HG02884 (cell line): ENCODE data around the gene AQP6.

Experiments
- ATAC-seq: cut with Tn5 transposase; IDR thresholded peaks from one replicate; pipeline ENCODE4 v1.9.1; 2021; ENCODE audit warnings: mild to moderate bottlenecking, moderate library complexity; ENCODE audit not compliant: unreplicated experiment

The AQP6 gene

GRCh38 chr12:49972641-49973360 is at the start of gene AQP6:
TSS of gene AQP6 (plus strand) at chr12:49972947. CDS start at chr12:49973174, 227 bp downstream.
- ATAC-seq = no peak

- no peak for ATAC-seq
Measured at GRCh38 chr12:49923035-49923644, 49.6 kb upstream of the AQP6 start.

GRCh38 chr12:49923880-49924556 is 48.7 kb upstream of the AQP6 start:
- no peak for ATAC-seq

GRCh38 chr12:49924628-49925246 is 48.0 kb upstream of the AQP6 start:
- ATAC-seq = no peak

GRCh38 chr12:49925433-49926204 is 47.1 kb upstream of the AQP6 start:
- ATAC-seq = no peak

GRCh38 chr12:49928471-49928870 is 44.3 kb upstream of the AQP6 start:
- ATAC-seq = no peak

- ATAC-seq = no peak
Measured at GRCh38 chr12:49929581-49929980, 43.2 kb upstream of the AQP6 start.

GRCh38 chr12:49930515-49931288 is 42.0 kb upstream of the AQP6 start:
- ATAC-seq = no peak

- ATAC-seq = no peak
Measured at GRCh38 chr12:49932023-49932422, 40.7 kb upstream of the AQP6 start.

- ATAC-seq = no peak
Measured at GRCh38 chr12:49932533-49933130, 40.1 kb upstream of the AQP6 start.

GRCh38 chr12:49933796-49934195 is 39.0 kb upstream of the AQP6 start:
- ATAC-seq = no peak

GRCh38 chr12:49934505-49934904 is 38.2 kb upstream of the AQP6 start:
- no peak for ATAC-seq

- ATAC-seq = no peak
Measured at GRCh38 chr12:49936925-49937324, 35.8 kb upstream of the AQP6 start.

- ATAC-seq = no peak
Measured at GRCh38 chr12:49937639-49938300, 35.0 kb upstream of the AQP6 start.

GRCh38 chr12:49939307-49939706 is 33.4 kb upstream of the AQP6 start:
- no peak for ATAC-seq

GRCh38 chr12:49939707-49940106 is 33.0 kb upstream of the AQP6 start:
- no peak for ATAC-seq

GRCh38 chr12:49941556-49942511 is 30.9 kb upstream of the AQP6 start:
- no peak for ATAC-seq

- no peak for ATAC-seq
Measured at GRCh38 chr12:49942512-49942893, 30.2 kb upstream of the AQP6 start.
